Measurements from ENCODE around the gene MAP1LC3B.
A peak's percentile ranks its signal among the peaks of the same experiment; 100 is the strongest.
"Not testable (repeated sequence)": the region's sequence is repeated elsewhere in the genome, so short reads cannot be mapped to it uniquely, and the experiment has no call there.

MAP1LC3B gene

DNA sequence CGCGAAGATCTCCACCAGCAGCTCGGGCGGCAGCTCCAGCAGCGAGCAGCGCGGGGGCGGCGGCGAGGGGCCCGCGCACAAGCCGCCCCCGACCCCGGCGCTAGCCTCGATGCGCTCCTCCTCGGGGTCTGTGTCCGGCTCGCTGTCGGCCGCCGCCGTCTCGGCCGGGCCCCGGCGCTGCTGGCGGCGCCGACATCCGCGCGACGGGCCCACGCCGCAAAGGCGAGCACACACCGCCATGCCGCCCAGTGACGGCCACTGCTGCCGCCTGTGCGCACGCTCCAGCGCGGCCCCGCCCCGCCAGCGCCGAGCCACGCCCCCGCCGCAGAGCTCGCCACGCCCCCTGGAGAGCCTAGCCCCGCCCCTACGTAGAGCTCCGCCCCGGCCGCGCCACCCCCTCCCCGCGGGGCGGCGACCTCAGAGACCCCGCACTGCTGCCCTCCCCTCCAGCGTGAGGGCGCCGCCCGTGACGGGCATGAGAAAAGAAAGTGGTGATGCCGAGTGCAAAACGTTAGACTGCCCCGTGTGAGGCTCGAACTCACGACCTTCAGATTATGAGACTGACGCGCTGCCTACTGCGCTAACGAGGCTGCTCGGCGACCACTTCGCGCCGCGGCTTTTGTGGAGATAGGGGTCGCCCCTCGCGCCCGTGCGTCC is 8.5 kb upstream of the MAP1LC3B start, which contains the start of gene FBXO31:
TSS of gene FBXO31 (minus strand) at position 272 of the 657 bp plus-strand sequence. CDS start at position 240, 32 bp downstream.
- peak; percentile 94 for DNase-seq

- peak; percentile 42 for DNase-seq
These were observed 7.8 kb upstream of the MAP1LC3B start for GRCh38 chr16:87384162-87384874.

DNA sequence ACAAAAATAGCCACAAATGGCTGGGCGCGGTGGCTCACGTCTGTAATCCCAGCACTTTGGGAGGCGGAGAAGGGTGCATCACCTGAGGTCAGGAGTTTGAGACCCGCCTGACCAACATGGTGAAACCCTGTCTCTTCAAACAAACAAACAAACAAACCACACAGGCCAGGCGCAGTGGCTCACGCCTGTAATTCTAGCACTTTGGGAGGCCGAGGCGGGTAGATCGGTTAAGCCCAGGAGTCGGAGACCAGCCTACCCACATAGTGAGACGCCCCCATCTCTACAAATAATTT is 7.3 kb upstream of the MAP1LC3B start:
- DNase-seq: not testable (repeated sequence)

DNA sequence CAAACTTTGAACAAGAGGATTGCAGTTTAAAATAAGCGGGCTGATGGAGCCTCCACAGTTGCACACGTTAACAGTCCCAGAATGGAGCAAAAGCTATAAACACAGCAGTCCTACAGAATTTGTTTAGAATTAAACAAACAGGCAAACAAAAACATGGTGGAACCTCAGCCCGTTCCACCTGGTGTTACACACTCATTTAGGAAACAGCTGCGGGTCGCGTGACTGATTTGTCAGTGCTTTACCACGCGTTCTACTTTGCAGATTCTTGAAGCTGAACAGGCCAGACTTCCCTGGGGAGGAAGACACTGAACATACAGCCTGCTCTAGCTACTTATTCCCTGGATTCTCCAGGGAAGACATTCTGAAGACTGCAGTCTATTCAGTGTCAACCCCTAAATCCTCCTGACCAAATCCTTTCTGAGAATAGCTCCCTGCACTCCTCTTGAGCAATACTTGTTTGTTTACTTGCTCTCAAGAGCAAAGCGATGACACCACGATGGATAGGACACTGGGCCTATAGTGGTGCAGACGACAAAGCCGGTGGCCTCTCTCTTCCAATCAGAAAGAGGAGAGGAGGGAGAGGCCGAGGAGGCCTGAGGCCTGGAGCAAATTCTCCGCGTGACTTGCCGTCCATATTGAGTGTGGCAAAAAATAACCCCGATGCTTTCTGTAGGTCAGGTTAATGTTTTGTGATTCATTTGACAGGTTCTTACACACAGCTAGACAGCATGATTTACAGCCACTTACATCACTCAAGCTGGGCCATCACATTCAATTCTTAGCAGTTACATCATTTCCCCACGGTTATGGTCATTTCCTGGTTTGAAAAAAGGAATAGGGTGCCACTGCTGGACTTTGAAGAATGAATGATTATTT is 4.0 kb upstream of the MAP1LC3B start:
- DNase-seq: peak; percentile 92

GRCh38 chr16:87388818-87389134 is 3.4 kb upstream of the MAP1LC3B start:
- DNase-seq: no peak

DNA sequence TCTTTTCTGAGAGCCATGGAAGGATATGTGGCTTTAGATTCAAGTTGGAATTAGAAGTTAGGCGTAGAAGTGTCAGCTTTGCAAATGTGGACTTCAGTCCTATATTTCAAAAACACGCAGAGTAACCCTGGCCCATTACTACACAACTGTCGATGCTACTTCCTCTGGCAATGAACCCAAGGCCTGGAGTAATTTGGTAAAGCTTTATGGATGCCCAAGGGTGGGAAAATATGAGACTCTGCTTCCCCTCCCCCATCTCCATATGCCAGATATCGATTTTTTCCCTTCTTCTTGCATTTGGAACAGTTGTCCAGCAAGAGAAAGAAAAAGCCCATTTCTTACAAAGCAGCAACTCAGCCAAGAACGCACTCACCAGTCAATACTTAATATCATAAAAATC is 2.9 kb upstream of the MAP1LC3B start:
- DNase-seq: no peak

DNA sequence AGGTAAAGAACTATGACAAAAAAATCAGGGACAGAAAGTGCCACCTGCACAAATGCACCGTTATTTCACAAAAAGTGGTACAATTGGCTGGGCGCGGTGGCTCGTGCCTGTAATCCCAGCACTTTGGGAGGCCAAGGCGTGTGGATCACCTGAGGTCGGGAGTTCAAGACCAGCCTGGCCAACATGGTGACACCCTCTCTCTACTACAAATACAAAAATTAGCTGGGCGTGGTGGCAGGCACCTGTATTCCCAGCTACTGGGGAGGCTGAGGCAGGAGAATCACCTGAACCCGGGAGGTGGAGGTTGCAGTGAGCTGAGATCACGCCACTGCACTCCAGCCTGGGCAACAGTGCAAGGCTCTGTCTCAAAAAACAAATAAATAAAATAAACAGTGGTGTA is 2.2 kb upstream of the MAP1LC3B start:
- DNase-seq: not testable (repeated sequence)

- no peak for DNase-seq
These were observed 1.4 kb upstream of the MAP1LC3B start for GRCh38 chr16:87390641-87391323.

- DNase-seq: no peak
These were observed 699 bp upstream of the MAP1LC3B start for GRCh38 chr16:87391324-87391949.

DNA sequence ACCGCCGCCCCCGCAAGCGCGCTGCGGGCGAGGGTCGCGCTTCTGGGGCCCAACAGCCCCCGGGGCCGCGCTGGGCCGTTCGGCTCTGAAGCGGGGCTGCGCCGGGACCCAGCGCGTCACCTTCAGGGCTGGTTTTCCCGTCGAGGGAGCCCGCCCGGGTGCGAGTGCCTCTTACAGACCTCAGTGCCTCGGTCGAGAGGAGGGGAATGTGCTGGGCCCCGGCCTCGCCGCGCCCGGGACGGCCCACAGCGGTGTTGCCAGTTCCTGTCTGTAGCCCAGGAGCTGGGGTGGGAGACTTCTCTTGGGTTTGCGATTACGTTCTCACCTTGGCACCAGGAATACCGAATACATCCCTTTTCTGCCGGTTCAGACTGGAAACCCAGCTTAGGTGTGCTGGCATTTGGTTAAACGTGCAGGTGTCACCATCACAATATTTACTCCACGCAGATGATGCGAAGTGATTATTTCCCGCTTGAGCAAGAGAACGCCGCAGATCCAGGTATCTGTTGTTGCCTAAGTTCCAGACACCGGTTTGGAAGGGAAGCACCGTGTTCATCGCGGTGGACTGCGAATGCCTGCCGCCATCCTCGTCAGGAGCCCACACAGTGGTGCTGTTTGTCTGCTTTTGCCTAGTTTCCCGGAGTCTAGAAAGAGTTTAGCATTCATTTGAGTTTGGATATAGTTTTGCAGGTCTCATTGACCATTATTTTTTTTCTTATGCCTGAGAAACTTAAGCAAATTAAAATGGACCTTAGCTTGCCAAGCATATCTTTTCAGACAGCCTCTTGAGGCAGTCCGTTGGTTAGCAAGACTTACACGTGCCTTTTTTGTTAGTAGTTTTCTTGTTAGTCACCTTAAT is 914 bp downstream of the MAP1LC3B start:
- peak; percentile 75 for DNase-seq

- DNase-seq: no peak
These were observed 1.5 kb downstream of the MAP1LC3B start for GRCh38 chr16:87393680-87394055.

- DNase-seq: no peak
These were observed 3.2 kb downstream of the MAP1LC3B start for GRCh38 chr16:87395181-87395842.

DNA sequence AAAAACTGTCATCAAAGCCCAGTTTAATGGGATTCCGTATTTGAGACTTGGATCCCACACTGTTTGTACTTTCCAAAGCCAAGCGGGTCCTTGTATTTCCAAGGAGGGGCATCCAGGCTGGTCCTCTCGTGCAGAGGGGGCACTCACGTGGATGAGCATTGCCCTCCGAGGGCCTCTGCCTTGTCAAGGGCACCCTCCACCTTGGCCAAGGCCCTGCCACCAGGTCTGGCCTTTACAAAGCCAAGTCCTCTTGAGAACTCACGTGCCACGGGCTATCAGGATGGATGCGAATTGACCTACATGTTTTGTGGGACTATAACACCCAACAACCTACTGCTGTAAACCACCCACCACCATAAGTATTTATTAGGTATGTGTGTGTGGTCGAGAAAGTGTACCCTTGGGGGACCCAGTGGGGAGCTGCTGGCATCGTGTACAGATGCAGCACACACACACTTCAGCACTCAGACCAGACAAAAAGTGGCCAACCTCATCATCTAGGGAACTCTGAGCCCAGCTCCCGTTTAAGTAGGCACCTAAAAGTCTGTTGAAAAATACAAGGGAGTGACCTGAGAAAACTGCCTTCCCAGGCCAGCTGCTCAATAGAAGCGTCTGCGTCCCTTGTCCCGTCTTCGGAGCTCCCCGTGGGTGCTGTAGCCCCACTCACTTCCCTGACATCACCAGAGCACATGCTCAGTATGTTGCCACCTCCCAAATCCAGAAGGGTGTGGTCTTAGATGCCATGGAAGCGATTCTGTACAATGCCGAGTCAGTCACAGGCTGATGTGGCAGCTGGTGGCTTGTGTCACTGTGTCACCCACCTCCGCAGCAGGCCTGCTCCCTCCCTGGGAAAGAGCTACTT is 12.9 kb downstream of the MAP1LC3B start:
- no peak for DNase-seq

DNA sequence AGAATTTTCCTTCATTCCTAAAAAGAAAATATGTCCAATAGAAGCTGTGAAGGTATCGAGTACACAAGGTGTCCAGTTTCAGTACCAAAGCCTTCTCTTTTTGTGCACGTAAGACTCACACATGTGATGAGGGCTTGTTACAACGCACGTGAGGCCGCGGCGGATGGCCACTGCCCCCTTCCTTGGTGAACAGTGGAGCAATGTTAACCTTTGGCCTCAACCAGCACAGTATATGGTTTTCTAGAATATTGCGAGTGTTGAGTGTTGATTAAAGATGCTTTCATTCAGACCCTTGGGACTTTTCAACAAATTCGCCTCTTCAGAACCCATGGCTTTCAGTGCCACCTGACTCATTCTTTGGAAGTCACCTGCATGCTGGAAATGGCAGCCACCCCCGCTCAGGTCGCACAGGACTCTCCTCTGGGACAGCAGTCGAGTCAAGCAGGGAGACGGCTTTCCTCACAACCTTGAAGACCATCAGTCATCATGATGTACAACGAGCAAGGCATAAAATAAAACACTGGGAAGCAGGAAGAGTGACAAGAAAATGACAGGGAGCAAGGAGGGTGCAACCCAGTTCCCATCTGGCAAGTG is 14.5 kb downstream of the MAP1LC3B start:
- DNase-seq: no peak

- peak; percentile 74 for DNase-seq
These were observed 15.5 kb downstream of the MAP1LC3B start for GRCh38 chr16:87407511-87408112.

DNA sequence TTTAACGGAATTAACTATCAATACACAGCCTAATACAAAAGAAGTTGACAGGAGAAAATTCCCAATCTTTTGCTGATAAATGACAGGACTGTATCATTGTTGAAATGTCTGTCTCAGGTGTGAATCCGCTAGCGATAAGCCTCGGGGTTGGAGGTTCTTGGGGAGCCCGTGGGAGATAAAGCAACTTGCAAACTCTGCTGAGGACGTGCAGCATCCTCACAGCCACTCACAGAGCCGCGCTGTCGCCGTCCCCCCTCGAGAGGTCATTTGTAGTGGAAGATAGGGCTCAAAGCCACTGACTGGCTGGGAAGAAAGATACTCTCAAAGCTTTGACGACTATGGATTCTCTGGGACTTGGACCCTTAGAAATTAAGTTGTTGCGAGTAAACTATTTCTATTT is 17.0 kb downstream of the MAP1LC3B start:
- DNase-seq: no peak

DNA sequence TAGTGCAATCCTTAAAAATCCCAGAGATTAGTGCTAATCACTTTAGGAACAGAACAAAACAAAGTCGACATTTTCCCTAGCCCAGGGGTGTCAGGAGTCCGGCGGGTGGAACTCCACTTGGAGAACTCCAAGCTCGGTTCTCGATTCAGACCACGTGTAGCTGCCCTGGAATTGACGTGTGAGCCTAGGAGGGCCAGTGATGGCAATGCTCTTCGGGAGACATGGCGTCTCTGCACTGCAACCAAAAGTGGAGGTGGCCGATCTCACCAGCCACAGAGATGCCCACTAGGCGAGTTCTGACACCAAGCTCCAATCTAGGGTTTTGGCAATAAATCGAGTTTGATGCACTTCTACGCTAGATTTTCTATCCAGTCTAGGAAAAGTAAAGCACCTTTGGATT is 17.6 kb downstream of the MAP1LC3B start:
- no peak for DNase-seq

DNA sequence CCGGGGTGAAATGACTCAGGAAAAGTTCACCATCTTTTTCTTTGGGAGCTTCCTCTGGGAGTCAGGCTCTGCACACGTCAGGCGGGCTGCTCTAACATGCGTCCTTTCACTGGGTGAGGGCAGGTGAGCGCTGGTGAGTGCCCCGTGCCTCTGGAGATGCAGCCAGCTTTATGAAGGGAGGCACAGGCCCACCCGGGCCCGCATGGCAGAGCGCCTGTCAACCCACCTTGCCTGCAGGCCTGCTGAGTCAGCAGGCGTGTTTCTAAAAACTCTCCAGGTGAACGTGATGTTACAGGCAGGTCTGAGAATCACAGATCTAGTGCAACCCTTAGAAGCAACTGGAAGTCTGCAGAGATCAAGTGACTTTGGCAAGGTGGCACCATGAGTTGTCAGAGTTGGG is 18.4 kb downstream of the MAP1LC3B start:
- DNase-seq: no peak

GRCh38 chr16:87410968-87411367 is 18.8 kb downstream of the MAP1LC3B start:
- DNase-seq: no peak

Measured in left hindlimb (tissue), 1 donor.